Smooth muscle cell (in vitro differentiated cells): ENCODE measurements around the gene SLC7A11. TPM values are rescaled to one million over a fixed set of nuclear protein-coding genes. Genes with fewer than 3 reads are reported as not detected.

Experiments
- DNase-seq: peaks from one replicate; lab custom pipeline; 2025; ENCODE audit not compliant: unreplicated experiment; lab: John Stamatoyannopoulos, UW
- H2AFZ ChIP-seq: fragments of 200-600 bp; sonication (generic); 2 replicates; pipeline ENCODE4 v1.6.0; 2016; ENCODE audit warnings: antibody characterized with exemption, low read depth, mild to moderate bottlenecking
- H3F3A ChIP-seq: fragments of 200-600 bp; sonication (generic); 2 replicates; pipeline ENCODE4 v1.6.0; 2017; ENCODE audit warnings: antibody characterized with exemption, low read depth
- H3K27ac ChIP-seq: fragments of 200-600 bp; sonication (generic); 2 replicates; pipeline ENCODE4 v1.5.1; 2016; ENCODE audit warnings: low read depth, mild to moderate bottlenecking
- H3K27me3 ChIP-seq: fragments of 200-600 bp; sonication (generic); 2 replicates; pipeline ENCODE4 v1.6.1; 2016; ENCODE audit warnings: low read depth, mild to moderate bottlenecking
- H3K36me3 ChIP-seq: fragments of 200-600 bp; sonication (generic); 2 replicates; pipeline ENCODE4 v1.5.1; 2016; ENCODE audit warnings: low read depth
- H3K4me1 ChIP-seq: fragments of 200-600 bp; sonication (generic); 2 replicates; pipeline ENCODE4 v1.5.1; 2016; ENCODE audit warnings: low read depth
- H3K4me2 ChIP-seq: fragments of 200-600 bp; sonication (generic); 2 replicates; pipeline ENCODE4 v1.6.0; 2016; ENCODE audit warnings: mild to moderate bottlenecking
- H3K4me3 ChIP-seq: fragments of 200-600 bp; sonication (generic); 2 replicates; pipeline ENCODE4 v1.5.1; 2016; ENCODE audit warnings: mild to moderate bottlenecking
- H3K79me2 ChIP-seq: fragments of 200-600 bp; sonication (generic); 2 replicates; pipeline ENCODE4 v1.6.0; 2016; ENCODE audit warnings: low read depth, mild to moderate bottlenecking
- H3K9ac ChIP-seq: fragments of 200-600 bp; sonication (generic); 2 replicates; pipeline ENCODE4 v1.6.0; 2016; ENCODE audit warnings: low read depth
- H3K9me3 ChIP-seq: fragments of 200-600 bp; sonication (generic); replicated peaks from 2 replicates; pipeline ENCODE4 v1.5.1; 2016; ENCODE audit warnings: low read depth
- H4K20me1 ChIP-seq: fragments of 200-600 bp; sonication (generic); 2 replicates; pipeline ENCODE4 v1.6.0; 2016; ENCODE audit warnings: low read depth
- CTCF ChIP-seq: fragments of 200-600 bp; sonication (generic); IDR thresholded peaks from 2 replicates; pipeline ENCODE4 v1.5.1; 2017; ENCODE audit warnings: borderline replicate concordance, mild to moderate bottlenecking, antibody characterized with exemption; ENCODE audit not compliant: insufficient read depth, poor library complexity, severe bottlenecking
- WGBS: methylation state at CpG from one replicate; pipeline ENCODE4 v1.1.7; 2016; ENCODE audit warnings: low lambda C conversion rate; 5-methylcytosine and 5-hydroxymethylcytosine counted together
- polyA plus RNA-seq: library from polyadenylated mRNA; unstranded; fragments of >200 nt; fragmentation: Nextera tagmentation; extraction: Ambion mirVana; gene quantifications from 2 replicates; pipeline ENCODE4 v1.2.1, GENCODE V29; 2016
- total RNA-seq: library from RNA; depleted of rRNA; stranded (reverse); fragments of >200 nt; gene quantifications from 2 replicates; pipeline ENCODE4 v1.2.3, GENCODE V29; 2014

The SLC7A11 gene
- total and polyA plus RNA-seq, 2 experiments from 2014 or later: 1.1 to 13.9 TPM

GRCh38 chr4:138162259-138162658 is 79.9 kb downstream of the SLC7A11 start:
- Histone ChIP-seq H3K4me2 (no peak overlapping the region), H3K79me2 (no peaks in the 10 kb centered on the region), H2AFZ (no peak overlapping the region), H3K9ac (no peak overlapping the region), H3K27ac (peak overlapping the region; percentile 48), H3K4me3 (no peak overlapping the region), H3K9me3 (no peaks in the 10 kb centered on the region), H3K4me1 (peaks cover 12% of the 10 kb centered on the region), H3K27me3 (no peaks in the 10 kb centered on the region), H4K20me1 (no peaks in the 10 kb centered on the region), H3F3A (no peaks in the 10 kb centered on the region), H3K36me3 (no peaks in the 10 kb centered on the region)
- DNase-seq: no peak
- no peak for TF ChIP-seq CTCF

- Histone ChIP-seq H3K27ac (no peak overlapping the region), H3K9ac (no peak overlapping the region)
These were observed 80.8 kb downstream of the SLC7A11 start for GRCh38 chr4:138161351-138161750.

DNA sequence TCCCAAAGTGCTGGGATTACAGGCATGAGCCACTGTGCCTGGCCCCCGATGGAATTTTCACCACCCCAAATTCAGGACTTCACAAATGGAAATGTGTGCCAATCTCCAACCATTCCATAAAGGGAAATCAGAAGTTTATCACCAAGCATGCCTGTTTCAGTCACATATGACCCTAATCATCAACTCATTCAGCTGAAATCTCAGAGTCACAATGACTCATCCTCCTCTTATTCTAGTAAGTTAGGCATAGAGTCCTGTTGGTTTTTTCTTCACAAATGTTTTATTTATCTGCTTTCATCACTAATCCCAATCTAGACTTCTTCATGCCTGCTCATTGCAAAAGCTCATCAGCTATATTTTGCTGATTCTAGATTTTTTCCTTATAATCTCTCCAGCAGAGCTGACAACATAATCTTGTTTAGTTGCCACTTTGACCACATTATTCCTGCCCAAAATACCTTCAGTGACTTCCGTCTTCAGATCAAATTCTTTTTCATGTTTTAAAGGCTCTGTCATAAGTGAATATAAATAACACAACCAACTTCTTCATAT is 83.3 kb downstream of the SLC7A11 start:
- no peak for TF ChIP-seq CTCF
- no peaks in the 10 kb centered on the region for H3F3A ChIP-seq
- no peak for DNase-seq
- H4K20me1 ChIP-seq: no peaks in the 10 kb centered on the region
- H3K4me2 ChIP-seq: peak overlapping the region; percentile 11
- H3K27me3 ChIP-seq: no peaks in the 10 kb centered on the region
- H3K9me3 ChIP-seq: no peaks in the 10 kb centered on the region
- WGBS: 22% methylated on average over 2 of the region's 2 CpGs
- no peak overlapping the region for H2AFZ ChIP-seq
- no peaks in the 10 kb centered on the region for H3K36me3 ChIP-seq
- no peak overlapping the region for H3K9ac ChIP-seq
- H3K4me3 ChIP-seq: no peak overlapping the region
- peaks cover 12% of the 10 kb centered on the region for H3K4me1 ChIP-seq
- H3K79me2 ChIP-seq: no peaks in the 10 kb centered on the region
- peak overlapping the region; percentile 10 for H3K27ac ChIP-seq

More at GRCh38 chr4:138161351-138161750, 80.8 kb downstream of the SLC7A11 start:
- 84% methylated on average over 2 of the region's 2 CpGs for WGBS
- no peak for DNase-seq
- no peak overlapping the region for H3K4me3 ChIP-seq
- TF ChIP-seq CTCF: no peak
- H3K4me2 ChIP-seq: no peak overlapping the region
- no peaks in the 10 kb centered on the region for H4K20me1 ChIP-seq
- no peaks in the 10 kb centered on the region for H3K9me3 ChIP-seq
- H3K79me2 ChIP-seq: no peaks in the 10 kb centered on the region
- no peak overlapping the region for H2AFZ ChIP-seq
- no peaks in the 10 kb centered on the region for H3K27me3 ChIP-seq
- H3K4me1 ChIP-seq: peaks cover 12% of the 10 kb centered on the region
- H3K36me3 ChIP-seq: no peaks in the 10 kb centered on the region
- no peaks in the 10 kb centered on the region for H3F3A ChIP-seq

DNA sequence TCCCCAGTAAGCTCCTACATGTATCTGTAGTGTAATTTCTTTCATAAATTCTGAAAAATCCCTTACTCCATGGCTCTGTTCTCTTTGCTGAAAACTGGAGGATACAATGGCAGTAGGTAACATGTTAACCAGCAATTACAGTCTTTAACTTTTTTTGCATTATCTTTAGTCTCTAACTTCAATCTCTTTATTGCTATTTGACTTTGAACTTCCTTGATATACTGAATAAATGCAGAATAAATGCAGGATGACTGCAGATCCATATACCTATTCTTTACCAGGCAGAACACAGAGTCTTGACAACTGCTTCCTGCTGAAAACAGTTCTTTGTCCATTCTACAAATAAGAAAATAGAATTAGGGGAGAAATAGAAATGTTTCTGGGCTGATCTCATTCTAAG is 101.3 kb downstream of the SLC7A11 start:
- DNase-seq: no peak

More for the DNA sequence above, 101.3 kb downstream of the SLC7A11 start:
- H3K4me3 ChIP-seq: no peak overlapping the region
- no peak overlapping the region for H3K4me2 ChIP-seq
- no peaks in the 10 kb centered on the region for H3F3A ChIP-seq
- no peaks in the 10 kb centered on the region for H3K27me3 ChIP-seq
- no peaks in the 10 kb centered on the region for H3K79me2 ChIP-seq
- H3K36me3 ChIP-seq: no peaks in the 10 kb centered on the region
- H3K4me1 ChIP-seq: no peaks in the 10 kb centered on the region
- no peak overlapping the region for H3K27ac ChIP-seq
- TF ChIP-seq CTCF: no peak
- no peaks in the 10 kb centered on the region for H4K20me1 ChIP-seq
- no peak overlapping the region for H2AFZ ChIP-seq
- no peak overlapping the region for H3K9ac ChIP-seq
- H3K9me3 ChIP-seq: no peaks in the 10 kb centered on the region
